Choroid plexus epithelial cell (primary cell): Measurements from ENCODE around the gene PTH.

Experiments
- DNase-seq: peaks from one replicate; pipeline ENCODE4 v3.0.0-alpha.2; 2010; ENCODE audit warnings: low read depth
- H3K4me3 ChIP-seq: 2 replicates; pipeline ENCODE4 v1.5.1; 2011; ENCODE audit warnings: low read depth, mild to moderate bottlenecking, control low read depth, low read length, moderate library complexity
- CTCF ChIP-seq: conservative IDR thresholded peaks from 2 replicates; pipeline ENCODE4 v1.5.1; 2011; ENCODE audit warnings: low read depth, mild to moderate bottlenecking, control low read depth, inconsistent platforms, low read length, moderate library complexity

Gene PTH

GRCh38 chr11:13494051-13494450 lies 1.7 kb downstream of the PTH start:
- DNase-seq, result no peak
- no peak overlapping the region for H3K4me3 ChIP-seq
- no peak for TF ChIP-seq CTCF

- peak; percentile 50 for TF ChIP-seq CTCF
- H3K4me3 ChIP-seq, result no peak overlapping the region
- DNase-seq, result peak; percentile 40
Measured at GRCh38 chr11:13487661-13488030, 8.2 kb downstream of the PTH start.

GRCh38 chr11:13486926-13487660 lies 8.7 kb downstream of the PTH start:
- TF ChIP-seq CTCF, result peak; percentile 59
- H3K4me3 ChIP-seq, result peak overlapping the region; percentile 41
- peak; percentile 44 for DNase-seq

GRCh38 chr11:13480198-13480597 lies 15.6 kb downstream of the PTH start:
- H3K4me3 ChIP-seq, result no peak overlapping the region
- no peak for TF ChIP-seq CTCF
- DNase-seq, result no peak

- H3K4me3 ChIP-seq, result no peak overlapping the region
- DNase-seq, result no peak
- no peak for TF ChIP-seq CTCF
Measured at GRCh38 chr11:13479688-13480087, 16.1 kb downstream of the PTH start.

GRCh38 chr11:13475091-13475490 lies 20.7 kb downstream of the PTH start:
- no peak for TF ChIP-seq CTCF
- H3K4me3 ChIP-seq, result no peak overlapping the region
- no peak for DNase-seq

- DNase-seq, result no peak
- no peak for TF ChIP-seq CTCF
- no peak overlapping the region for H3K4me3 ChIP-seq
Measured at GRCh38 chr11:13473013-13473722, 22.6 kb downstream of the PTH start.
